Epithelial cell of proximal tubule (primary cell): ENCODE results near the gene ARHGEF4. TPM values are rescaled to one million over a fixed set of nuclear protein-coding genes. Genes with fewer than 3 reads are reported as not detected.

Experiments
- DNase-seq: peaks from one replicate; pipeline ENCODE4 v3.0.0-alpha.2; 2011; ENCODE audit warnings: low read depth
- H3K4me3 ChIP-seq: 2 replicates; pipeline ENCODE4 v1.5.1; 2011; ENCODE audit warnings: low read depth, mild to moderate bottlenecking, low read length
- CTCF ChIP-seq: conservative IDR thresholded peaks from 2 replicates; pipeline ENCODE4 v1.5.1; 2012; ENCODE audit warnings: low read depth, mild to moderate bottlenecking, low read length
- total RNA-seq: library from RNA; depleted of rRNA; stranded (reverse); fragments of >200 nt; gene quantifications from 2 replicates; pipeline ENCODE4 v1.2.3, GENCODE V29; 2015

Gene ARHGEF4
- total RNA-seq, 1 donor from 2014 or later = 2.1 TPM

DNA sequence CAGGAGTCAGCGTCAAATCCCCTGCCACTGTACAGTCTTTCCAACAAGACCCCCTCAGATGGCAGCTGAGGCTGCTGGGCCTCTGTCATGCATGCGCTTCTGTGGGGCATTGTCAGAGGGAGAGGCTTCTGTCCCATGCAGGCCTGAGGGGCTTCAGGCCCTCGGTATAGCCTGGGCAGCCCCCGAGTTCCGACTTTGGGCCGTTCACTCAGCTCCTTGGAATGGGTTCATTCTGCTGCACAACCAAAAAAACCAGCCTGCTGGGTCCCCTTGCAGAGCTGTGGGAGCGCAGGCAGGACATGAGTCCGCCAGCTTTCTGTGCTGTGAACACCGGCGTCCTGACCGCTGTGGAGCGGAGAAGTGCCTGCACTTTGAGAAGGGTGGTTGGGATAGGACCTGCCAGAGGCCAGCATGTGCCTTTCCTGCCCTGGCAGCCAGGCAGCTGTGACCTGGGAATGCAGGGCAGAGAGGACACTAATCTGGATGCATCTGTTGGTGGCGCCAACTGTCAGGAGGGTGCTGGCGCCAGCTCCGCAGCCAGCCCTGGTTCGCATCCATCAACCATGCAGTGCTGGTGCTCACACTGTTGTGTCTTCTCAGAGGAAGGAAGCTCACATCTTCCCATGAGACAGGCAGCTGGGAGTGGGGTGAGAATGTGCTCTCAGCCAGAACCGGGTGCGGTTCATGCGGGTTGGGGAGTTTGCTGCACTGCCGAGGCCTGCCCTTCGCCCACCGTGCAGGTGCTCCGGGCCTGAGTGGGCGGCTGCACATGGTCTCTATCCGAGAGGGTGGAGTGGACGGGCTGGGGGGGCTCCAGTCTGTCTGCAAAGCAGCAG is 14.3 kb downstream of the ARHGEF4 start:
- H3K4me3 ChIP-seq = no peak overlapping the region
- DNase-seq = no peak
- no peak for TF ChIP-seq CTCF

GRCh38 chr2:130851624-130852382 is 15.1 kb downstream of the ARHGEF4 start:
- TF ChIP-seq CTCF = no peak
- no peak for DNase-seq
- no peak overlapping the region for H3K4me3 ChIP-seq

DNA sequence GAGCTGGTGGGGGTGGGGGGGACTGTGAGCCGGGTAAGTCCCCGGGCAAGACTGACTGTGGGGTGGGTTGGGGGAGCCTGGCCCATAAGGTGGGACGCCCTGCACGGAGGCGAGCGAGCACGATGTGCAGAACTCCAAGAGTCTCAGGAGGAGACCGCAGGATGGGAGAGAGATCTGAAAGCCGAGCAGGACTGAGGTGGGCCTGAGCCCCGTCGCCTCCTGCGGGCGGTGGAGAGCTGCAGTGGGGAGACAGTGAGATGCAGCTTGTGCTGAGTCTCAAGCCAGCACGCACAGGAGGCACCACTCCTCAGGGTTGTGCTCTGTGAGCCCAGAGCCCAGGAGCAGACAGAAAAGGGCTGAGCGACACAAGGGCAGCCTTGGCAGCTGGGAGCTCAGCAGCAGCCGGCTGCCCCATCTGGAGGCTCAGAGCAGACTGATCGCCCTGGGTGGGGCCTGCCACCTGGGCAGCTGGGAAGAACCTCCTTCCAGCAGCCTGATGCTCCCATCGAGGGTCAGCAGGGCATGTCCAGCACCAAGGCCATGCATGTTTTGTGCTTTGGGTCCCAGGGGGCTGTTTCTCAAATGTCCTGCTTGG is 15.9 kb downstream of the ARHGEF4 start:
- no peak overlapping the region for H3K4me3 ChIP-seq
- no peak for DNase-seq
- TF ChIP-seq CTCF = no peak

- DNase-seq = no peak
- H3K4me3 ChIP-seq = no peak overlapping the region
- no peak for TF ChIP-seq CTCF
Observed at GRCh38 chr2:130853391-130853790, 16.7 kb downstream of the ARHGEF4 start.

DNA sequence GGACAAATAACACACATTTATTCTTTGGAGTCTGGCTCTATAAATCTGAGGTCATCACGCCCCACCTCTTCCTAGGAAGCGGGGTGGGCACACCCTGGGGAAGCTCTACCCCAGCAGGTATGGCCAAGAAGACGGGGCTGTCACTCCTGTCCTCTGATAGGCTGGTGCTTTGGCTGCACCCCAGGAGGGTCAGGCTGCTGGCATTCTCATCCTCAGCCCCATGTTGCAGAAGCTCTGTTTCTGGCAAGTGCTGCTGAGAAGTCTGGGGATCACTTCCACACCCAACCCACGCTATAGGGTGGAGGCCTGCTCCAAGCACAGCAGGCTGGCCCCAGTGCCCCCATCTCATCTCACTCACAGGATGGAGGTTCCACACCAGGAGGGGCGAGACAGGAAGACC is 17.6 kb downstream of the ARHGEF4 start:
- no peak for DNase-seq
- H3K4me3 ChIP-seq = no peak overlapping the region
- no peak for TF ChIP-seq CTCF

GRCh38 chr2:130864830-130865800 is 28.4 kb downstream of the ARHGEF4 start:
- no peak for DNase-seq
- TF ChIP-seq CTCF = no peak
- H3K4me3 ChIP-seq = no peak overlapping the region
